CD4-positive, alpha-beta T cell treated with Interleukin-4 for 4 hours (primary cell): ENCODE results near the gene TMEM259.
A peak's percentile ranks its signal among the peaks of the same experiment; 100 is the strongest.

Source experiments
- DNase-seq: peaks from one replicate; pipeline ENCODE4 v3.0.0-alpha.2; 2020

Gene TMEM259

DNA sequence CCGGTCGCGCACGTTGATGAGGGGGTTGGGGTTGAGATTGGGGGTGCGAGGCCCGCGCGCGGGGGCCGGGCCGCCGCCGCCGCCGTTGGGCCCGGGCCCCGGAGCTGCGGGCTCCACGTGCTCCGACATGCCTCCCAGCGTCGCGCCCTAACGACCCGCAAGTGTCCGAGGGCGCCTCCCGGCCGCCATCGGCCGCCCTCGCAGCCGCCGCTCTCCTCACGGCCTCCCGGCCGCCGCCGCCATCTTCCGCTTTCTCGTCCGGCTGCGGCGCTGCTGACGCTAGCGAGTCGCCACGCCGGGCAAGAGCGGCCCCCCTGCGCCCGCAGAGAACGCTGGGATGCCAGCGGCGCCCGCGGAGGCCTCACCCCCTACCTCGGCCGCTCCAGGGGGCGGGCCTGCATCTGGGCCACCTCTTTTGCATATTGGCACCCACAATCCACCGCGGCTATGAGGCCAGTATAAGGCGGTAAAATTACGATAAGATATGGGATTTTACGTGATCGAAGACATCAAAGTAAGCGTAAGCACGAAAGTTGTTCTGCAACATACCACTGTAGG lies at the start of gene TMEM259:
TSS of gene TMEM259 (minus strand) at position 256 of the 558 bp plus-strand sequence. CDS start at position 129, 127 bp downstream.
- peak; percentile 97 for DNase-seq

DNA sequence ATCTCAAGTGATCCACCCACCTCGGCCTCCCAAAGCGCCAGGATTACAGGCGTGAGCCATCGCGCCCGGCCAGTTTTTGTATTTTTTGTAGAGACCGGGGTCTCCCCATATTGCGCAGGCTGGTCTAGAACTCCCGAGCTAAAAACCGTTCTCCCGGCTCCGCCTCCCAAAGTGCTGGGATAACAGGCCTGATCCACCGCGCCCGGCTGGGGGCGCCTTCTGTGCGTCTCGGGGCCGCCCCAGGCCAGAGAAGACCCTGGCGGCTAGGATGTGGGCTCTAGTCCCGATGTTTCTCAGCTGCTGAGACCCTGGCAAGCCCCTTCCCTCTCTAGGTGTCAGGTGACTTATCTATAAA lies 49.6 kb upstream of the TMEM259 start:
- no peak for DNase-seq

DNA sequence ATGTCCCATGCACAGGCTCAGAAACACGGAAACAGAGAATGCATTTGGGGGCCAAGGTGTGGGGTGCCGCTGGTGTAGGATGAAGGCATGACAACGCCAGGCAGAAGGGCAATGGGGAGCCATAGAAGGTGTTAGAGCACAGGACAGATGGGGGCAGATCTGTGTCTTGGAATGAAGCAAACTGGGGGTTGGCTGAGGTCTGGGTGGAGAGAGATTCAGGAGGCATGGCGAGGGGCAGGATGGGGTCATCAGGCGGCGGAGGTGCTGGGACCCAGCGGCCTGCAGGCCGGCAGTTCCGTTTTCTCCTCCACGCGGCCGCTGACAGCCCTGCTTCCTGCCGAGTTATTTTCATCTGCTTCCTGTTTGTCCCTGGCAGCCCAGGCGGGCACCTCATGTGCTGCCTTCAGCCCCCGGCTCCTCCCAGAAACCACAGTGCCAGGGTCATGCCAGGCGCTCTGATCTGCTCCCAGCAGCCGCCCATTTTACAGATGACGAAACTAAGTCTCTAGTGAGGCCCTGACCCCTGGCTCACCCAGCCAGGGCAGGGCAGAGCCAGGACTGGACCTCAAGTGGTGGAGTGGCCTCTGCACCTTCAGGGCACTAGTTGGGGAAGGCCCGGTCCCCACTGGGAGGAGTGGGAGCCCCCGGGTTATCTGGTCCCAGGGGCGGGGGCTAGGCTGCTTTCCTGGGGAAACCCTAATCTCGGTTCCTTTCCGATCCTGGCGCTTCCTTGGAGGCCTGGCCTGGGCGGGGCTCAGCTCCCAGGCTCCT lies 48.3 kb upstream of the TMEM259 start:
- DNase-seq: peak; percentile 85

DNA sequence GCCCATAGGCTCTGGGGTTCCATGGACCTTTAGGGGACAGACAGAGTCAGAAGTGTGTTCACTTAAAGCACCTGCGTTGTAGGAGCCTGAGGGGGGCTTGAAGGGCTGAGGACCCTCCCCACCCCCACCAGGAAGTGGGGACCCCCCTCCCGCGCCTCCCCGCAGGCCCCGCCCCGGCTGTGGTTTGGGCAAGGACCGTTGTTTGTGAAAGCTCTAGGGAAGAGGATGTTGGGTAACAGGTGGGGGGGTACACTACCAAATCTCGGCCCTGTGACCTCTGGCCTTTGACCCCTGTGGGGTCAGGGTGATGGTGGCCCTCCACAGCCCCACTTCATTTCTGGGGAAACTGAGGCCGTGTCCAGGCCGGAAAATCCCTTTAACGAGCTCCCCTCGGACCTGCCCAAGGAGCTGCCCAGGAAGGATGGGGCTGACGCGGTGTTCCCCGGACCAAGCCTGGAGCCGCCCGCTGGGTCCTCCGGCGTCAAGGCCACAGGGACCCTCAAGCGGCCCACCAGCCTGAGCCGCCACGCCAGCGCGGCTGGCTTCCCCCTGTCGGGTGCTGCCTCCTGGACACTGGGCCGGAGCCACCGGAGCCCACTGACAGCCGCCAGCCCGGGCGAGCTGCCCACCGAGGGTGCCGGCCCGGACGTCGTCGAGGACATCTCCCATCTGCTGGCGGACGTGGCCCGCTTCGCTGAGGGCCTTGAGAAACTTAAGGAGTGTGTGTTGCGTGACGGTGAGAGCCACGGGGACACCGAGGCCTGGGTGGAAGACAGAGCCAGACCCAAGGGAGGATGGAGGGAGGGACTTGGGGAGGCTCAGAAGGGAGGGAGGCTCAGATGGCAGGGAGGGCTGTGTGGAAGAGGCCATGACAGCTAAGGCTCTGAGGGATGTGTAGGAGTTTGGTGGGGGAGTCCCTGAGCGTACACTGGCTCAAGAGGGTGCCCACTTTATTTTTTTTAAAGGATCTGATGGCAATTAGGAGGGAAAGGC lies 47.4 kb upstream of the TMEM259 start:
- peak; percentile 79 for DNase-seq

DNA sequence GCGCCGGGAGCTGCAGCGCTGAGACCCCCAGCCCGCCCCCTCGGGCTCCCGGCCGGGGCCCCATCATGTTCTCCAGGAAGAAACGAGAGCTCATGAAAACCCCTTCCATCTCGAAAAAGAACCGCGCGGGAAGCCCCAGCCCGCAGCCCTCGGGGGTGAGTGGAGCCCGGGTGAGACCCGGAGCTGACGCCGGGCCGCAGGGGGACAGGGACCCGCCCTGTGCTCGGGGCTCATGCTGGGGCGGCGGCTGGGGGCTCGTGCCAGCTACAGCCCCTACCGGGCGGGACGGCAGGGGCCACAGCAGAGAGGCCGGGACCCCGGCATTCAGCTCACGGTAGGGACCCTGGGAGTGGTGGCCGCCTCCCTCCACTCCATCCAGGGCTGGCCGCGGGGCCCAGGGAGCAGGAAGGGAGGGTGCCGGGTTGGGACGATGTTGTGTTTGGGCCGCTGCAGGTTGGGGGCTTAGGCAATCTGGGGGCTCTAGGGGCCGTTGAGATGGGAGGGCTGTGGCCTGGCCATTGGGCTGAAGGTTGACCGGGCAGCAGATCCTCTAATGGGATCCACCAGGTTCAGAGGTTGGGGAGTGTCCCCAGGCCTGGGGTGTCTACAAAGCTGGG lies 46.5 kb upstream of the TMEM259 start:
- no peak for DNase-seq

DNA sequence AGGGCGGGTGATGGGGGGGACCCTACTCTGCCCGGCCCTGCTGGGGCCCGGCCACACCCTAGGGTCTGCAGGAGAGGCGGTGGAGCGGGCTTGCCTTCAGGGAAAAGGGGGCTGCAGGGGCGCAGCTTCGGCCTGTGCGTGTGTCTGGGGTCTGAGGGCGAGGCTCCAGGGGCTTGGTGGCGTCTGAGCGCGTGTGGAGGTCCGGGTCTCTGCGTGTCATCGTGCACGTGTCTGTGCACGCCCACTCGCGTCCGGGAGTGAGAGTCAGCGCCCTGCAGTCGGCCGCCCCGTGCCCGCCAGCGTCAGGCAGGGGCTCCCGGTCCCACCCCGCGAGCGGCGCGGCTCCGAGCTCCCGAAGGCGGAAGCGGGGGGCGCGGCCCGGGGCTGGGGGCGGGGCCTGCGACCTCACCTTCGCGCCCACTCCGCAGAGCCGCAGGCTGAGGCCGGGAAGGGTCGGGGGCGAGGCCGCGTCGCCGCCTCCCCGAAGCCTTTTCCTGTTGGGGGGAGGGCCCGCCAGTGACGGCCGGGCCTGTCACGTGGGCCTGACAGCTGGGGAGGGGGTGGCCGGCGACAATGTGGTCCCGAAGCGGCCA lies 45.9 kb upstream of the TMEM259 start, which contains the start of gene ARHGAP45:
TSS of gene ARHGAP45 (plus strand) at position 420 of the 593 bp plus-strand sequence. CDS start 239 bp downstream, outside the sequence.
- DNase-seq: peak; percentile 86

DNA sequence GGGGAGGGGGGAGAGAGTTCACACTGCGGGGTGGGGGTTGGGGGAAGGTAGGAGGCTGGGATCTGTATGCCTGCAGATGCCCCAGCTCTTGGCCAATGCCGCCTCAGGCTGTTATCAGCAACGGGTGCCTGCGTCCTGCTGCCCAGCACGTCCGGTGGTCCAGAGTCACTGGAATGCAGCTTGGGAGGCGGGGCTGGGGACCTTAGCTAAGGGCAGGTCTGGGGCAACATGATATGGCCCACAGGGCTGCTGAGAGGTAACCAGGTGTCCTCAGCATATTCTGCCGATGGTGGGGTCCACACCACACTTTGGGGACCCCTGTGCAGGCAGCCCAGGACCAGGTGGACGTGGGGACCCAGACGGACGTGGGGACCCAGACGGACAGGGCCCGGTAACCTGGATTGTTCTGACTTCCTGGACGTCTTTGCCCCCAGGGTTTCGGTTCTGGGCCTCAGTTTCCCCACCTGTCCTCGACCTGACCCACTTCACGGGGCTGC lies 45.4 kb upstream of the TMEM259 start:
- no peak for DNase-seq

DNA sequence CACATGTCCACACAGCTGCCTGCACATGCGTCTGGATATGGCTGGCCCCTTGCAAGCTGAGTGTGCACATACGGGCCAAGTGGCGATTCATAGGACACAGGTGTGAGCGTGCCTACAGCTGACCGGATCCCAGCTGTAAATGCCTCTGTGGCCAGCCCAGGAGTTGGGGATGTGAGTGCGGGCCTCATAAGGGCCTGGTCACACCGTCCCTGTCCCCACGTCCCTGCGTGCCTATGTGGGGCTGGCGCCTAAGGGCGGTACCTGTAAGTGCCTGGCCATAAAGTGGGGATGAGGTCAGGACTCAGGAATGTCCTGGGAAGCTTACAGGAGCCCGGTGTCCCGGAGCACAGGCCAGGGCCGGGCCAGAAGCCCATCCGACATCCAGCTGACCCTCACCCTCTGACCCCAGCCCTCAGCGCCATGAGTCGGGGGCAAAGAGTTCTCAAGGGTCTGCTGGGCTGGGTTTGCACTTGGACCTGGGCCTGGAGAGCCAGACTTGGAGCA lies 44.7 kb upstream of the TMEM259 start:
- DNase-seq: no peak

DNA sequence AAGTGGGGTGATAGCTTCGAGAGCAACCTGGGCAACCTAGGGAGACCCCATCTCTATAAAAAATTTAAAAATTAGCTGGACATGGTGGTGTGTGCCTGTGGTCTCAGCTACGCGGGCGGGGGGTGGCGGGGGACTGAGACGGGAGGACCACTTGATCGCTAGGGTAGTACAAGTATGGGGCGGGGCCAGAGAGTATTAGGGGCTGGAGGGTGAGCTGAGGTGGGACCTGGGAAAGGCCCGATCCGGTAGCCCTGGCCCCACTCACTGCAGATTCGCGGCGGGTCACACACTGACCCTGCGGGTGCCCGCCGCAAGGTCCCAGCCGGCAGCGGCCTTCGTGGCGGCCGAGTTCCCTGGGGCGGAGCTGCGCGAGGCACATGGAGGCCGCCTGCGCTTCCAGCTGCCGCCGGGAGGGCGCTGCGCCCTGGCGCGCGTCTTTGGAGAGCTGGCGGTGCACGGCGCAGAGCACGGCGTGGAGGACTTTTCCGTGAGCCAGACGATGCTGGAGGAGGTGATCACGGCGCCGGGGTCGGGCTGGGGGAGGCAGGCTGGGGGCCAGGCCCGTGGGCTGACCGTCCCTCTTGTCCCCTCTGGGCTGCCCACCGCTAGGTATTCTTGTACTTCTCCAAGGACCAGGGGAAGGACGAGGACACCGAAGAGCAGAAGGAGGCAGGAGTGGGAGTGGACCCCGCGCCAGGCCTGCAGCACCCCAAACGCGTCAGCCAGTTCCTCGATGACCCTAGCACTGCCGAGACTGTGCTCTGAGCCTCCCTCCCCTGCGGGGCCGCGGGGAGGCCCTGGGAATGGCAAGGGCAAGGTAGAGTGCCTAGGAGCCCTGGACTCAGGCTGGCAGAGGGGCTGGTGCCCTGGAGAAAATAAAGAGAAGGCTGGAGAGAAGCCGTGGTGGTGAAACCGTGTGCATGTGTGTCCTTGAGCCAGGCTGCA lies 44.0 kb upstream of the TMEM259 start:
- peak; percentile 69 for DNase-seq

DNA sequence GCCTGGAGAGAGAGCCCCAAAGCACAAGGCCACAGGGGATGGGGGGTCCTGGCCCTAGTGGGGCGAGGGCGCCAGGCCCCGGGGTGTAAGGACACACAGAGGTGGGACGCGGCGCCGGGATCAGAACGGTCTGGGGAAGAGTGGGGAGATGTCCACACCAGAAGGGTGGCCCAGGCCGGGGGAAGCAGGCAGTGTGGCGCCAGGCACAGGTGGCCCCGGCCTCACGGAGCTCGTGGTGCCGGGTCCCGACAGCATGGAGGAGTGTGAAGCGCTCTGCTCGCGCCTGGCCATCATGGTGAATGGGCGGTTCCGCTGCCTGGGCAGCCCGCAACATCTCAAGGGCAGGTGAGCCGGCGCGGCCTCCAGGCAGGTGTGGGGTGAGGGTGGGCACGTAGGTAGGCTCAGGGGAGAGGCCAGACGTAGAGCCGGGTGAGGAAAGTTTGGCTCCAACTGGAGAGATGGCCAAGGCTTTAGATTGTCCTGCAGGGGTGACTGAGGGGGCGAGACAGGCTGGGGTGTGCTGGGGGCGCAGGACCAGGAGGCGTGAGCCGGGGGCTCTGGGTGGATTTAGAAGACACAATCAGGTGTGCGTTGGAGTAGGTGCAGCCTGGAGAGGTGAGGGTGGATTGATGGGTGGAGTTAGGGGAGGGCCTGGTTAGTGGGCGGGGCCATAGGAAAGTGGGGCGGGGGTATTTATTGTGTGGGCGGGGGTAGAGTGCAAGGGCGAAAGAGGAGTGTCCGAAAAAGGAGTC lies 43.2 kb upstream of the TMEM259 start:
- no peak for DNase-seq

DNA sequence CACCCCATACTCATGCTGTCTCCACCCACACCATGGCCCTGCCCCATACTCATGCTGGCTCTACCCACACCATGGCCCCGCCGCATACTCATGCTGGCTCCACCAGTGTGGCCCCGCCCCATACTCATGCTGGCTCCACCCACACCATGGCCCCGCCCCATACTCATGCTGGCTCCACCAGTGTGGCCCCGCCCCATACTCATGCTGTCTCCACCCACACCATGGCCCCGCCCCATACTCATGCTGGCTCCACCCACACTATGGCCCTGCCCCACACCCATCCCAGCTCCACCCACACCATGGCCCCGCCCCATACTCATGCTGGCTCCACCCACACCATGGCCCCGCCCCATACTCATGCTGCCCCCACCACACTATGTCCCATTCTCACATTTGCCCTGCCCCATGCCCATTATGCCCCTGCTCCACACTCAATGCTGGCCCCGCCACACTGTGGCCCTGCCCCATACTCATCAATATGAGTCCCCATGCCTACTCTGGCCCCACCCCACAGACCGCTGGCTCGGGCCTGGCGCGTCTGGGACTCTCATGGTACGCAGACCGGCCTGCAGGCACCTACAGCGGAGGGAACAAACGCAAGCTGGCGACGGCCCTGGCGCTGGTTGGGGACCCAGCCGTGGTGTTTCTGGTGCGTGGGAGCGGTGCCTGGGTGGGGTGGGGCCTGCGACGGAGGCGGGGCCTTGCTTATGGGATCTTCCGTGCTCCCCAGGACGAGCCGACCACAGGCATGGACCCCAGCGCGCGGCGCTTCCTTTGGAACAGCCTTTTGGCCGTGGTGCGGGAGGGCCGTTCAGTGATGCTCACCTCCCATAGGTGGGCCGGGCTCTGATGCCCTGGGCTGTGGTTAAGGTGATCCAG lies 42.3 kb upstream of the TMEM259 start:
- no peak for DNase-seq

DNA sequence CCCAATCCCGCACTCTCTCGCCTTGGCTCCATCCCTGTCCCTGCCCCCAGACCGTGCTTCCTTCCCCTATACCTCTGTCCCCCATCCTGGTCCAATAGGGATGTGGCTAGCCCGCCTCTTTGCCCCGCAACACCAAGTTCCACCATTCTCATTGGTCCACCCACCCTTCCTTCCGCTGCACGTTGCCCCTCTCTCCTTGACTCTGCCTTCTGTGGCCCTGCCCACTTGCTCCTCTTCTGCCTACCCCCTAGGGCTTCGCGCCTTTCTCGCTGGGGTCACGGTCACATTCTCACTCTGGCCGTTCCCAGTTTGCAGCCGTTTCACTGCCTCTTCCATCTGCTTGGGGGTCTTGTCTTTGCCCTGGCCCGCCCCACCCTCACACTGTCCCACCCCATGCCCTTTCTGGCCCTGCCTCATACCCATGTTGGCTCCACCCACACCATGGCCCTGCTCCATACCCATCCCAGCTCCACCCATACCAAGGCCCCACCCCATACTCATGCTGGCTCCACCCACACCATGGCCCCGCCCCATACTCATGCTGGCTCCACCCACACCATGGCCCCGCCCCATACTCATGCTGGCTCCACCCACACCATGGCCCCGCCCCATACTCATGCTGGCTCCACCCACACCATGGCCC lies 41.6 kb upstream of the TMEM259 start:
- DNase-seq: no peak

DNA sequence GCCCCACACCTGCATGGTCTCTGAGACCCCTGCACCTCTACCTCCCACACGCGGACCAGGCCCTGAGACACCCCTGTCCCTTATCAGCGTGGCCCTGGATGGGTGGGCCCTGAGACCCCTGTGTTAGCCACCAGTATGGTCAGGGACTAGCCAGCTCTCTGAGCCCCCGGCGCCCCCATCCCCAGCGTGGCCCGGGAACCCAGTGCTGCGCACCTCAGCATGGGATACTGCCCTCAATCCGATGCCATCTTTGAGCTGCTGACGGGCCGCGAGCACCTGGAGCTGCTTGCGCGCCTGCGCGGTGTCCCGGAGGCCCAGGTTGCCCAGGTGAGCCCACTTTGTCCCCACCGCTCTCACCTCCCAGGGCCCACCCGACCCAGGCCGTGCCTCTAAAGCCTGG lies 41.1 kb upstream of the TMEM259 start:
- no peak for DNase-seq

DNA sequence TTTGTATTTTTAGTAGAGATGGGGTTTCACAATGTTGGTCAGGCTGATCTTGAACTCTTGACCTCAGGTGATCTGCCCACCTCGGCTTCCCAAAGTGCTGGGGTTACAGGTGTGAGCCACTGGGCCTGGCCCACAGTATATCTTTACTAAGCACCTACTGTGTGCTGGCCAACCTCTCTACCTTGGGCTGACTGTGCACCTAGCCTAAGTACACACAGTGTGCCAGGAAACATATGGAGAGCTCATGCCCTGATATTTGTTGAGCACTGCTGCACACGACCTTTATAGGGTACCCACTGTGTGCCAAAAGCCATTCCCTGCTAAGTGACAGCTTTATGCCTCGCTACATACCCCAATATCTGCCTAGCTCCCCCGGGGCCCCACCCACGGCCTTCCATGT lies 39.8 kb upstream of the TMEM259 start:
- no peak for DNase-seq

DNA sequence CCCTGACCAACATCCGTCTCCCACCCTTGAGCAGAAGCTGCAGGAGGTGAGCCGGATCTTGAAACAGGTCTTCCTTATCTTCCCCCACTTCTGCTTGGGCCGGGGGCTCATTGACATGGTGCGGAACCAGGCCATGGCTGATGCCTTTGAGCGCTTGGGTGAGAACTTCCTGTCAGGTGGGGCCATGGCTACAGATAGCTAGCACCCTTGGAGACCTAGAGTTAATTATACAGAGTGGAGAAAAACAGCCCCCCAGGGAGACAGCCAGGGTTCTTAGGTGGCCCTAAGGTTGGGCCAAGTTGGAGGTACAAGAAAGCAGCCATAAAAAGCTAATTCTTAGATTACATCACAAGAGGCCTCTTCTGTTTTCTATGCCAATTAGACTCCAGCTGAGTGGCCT lies 37.2 kb upstream of the TMEM259 start:
- no peak for DNase-seq

DNA sequence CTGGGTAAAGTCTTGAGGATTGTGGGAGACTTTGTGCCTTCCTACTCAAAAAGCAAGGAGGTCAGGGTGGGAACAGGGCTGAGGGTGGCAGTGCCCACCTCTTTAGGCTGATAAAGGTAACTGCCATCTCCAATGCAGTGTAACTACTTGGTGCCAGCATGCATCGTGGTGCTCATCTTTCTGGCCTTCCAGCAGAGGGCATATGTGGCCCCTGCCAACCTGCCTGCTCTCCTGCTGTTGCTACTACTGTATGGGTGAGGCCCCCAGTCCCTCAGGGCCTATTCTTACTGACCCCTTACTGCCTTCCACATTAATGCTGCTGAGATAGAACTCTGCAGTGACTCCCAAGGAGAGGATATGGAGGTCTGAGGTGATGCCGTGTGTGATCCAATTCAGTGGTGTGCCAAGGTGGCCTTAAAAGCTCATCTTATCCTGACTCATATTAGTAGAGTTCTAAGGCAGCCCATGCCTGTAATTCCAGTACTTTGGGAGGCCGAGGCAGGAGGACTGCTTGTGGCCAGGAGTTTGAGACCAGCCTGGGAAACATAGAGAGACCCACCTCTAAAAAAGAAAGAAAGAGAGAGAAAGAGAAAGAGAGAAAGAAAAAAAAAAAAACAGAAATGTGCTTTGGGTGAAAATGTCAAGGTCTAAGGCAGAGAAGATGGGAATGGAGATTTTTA lies 36.4 kb upstream of the TMEM259 start:
- DNase-seq: peak; percentile 72

DNA sequence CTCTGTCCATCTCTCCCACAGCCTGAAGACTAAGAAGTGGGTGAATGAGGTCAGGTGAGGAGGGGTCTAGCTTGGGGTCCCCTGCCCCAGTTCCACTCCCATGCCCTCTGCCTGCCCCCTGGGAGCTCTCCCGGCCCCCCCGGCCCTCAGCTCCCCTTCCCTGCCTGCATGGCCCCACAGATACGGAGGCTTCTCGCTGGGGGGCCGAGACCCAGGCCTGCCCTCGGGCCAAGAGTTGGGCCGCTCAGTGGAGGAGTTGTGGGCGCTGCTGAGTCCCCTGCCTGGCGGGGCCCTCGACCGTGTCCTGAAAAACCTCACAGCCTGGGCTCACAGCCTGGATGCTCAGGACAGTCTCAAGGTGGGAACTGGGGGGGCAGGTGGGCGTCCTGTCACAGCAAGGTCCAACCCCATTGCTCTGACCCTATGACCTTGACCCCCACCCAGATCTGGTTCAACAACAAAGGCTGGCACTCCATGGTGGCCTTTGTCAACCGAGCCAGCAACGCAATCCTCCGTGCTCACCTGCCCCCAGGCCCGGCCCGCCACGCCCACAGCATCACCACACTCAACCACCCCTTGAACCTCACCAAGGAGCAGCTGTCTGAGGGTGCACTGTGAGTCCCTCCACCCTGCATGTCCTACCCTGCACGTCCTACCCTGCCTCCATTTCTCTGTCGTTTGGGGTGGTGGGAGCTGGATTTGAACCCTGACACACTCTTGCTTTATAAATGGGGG lies 35.1 kb upstream of the TMEM259 start:
- no peak for DNase-seq
